Mononuclear cell (primary cell): ENCODE results near the gene PQBP1. TPM values are rescaled to one million over a fixed set of nuclear protein-coding genes. Genes with fewer than 3 reads are reported as not detected.
"Not testable (repeated sequence)": the region's sequence is repeated elsewhere in the genome, so short reads cannot be mapped to it uniquely, and the experiment has no call there.

Source experiments
- H3K27me3 ChIP-seq: 2 replicates; pipeline ENCODE4 v1.6.0; 2011; ENCODE audit warnings: low read length, control low read depth; ENCODE audit not compliant: insufficient read depth
- H3K4me1 ChIP-seq: 2 replicates; pipeline ENCODE4 v1.5.1; 2011; ENCODE audit warnings: mild to moderate bottlenecking, low read length, control low read depth; ENCODE audit not compliant: insufficient read depth
- H3K4me3 ChIP-seq: 2 replicates; pipeline ENCODE4 v1.5.1; 2011; ENCODE audit warnings: mild to moderate bottlenecking, low read length, moderate library complexity
- H3K9me3 ChIP-seq: 2 replicates; pipeline ENCODE4 v1.5.1; 2011; ENCODE audit warnings: low read depth, mild to moderate bottlenecking, control low read depth, low read length
- total RNA-seq: library from RNA; depleted of rRNA; stranded (reverse); fragments of >200 nt; gene quantifications from one replicate; pipeline ENCODE4 v1.2.3, GENCODE V29; 2012

Gene PQBP1, protein sequence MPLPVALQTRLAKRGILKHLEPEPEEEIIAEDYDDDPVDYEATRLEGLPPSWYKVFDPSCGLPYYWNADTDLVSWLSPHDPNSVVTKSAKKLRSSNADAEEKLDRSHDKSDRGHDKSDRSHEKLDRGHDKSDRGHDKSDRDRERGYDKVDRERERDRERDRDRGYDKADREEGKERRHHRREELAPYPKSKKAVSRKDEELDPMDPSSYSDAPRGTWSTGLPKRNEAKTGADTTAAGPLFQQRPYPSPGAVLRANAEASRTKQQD
- 37.6 TPM for total RNA-seq

DNA sequence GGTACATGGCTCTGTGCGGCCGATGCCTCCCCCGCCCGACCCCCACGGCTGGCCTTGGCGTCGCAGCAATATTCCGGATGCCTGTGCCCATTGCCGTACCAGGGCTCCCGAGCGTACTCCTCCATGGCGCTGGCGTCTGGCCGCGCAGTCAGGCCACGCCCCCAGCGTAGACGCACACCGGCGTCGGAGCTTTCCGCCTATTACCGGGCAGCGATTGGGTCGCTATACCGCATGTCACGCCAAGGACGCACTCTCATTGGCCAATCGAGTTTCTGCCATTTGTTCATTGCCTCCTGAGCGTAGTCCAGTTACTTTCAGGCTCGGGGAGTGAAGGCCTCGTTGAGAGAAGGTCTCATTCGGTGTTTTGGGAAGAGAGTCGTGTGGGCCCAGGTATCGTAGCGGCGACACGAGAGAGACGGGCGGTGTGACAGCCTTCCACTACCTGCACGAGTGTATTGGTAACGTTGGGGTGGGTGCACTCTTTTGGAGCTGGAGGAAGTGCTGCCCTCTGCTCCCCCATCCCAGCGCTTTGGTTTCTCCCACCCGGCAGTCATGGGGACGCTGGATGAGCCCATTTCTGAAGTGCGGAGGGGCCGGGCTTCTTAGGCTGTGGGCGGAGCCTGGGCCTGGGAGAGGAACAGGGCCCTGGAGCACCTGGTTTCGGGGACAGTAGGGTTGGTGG lies at the start of gene PQBP1, which contains the start of gene TIMM17B:
Gene PQBP1, plus strand, starts transcription at position 306 of the 682 bp plus-strand sequence. CDS start 580 bp downstream, outside the sequence.
Gene TIMM17B, minus strand, starts transcription at position 144 of the 682 bp plus-strand sequence. Its CDS starts 19 bp downstream, at position 125.
- Histone ChIP-seq H3K27me3 (no peaks in the 10 kb centered on the region), H3K9me3 (no peaks in the 10 kb centered on the region), H3K4me3 (peak within 1 kb of the TSS; percentile 80), H3K4me1 (peaks cover 26% of the 10 kb centered on the region)

- Histone ChIP-seq H3K9me3 (no peaks in the 10 kb centered on the region), H3K4me1 (no peaks in the 10 kb centered on the region), H3K27me3 (no peaks in the 10 kb centered on the region), H3K4me3 (no peak overlapping the region)
Observed at GRCh38 chrX:48848847-48849246, 48.9 kb upstream of the PQBP1 start.

GRCh38 chrX:48852857-48853256 lies 44.9 kb upstream of the PQBP1 start:
- no peaks in the 10 kb centered on the region for H3K27me3 ChIP-seq
- H3K4me3 ChIP-seq: no peak overlapping the region
- no peaks in the 10 kb centered on the region for H3K4me1 ChIP-seq
- no peaks in the 10 kb centered on the region for H3K9me3 ChIP-seq

DNA sequence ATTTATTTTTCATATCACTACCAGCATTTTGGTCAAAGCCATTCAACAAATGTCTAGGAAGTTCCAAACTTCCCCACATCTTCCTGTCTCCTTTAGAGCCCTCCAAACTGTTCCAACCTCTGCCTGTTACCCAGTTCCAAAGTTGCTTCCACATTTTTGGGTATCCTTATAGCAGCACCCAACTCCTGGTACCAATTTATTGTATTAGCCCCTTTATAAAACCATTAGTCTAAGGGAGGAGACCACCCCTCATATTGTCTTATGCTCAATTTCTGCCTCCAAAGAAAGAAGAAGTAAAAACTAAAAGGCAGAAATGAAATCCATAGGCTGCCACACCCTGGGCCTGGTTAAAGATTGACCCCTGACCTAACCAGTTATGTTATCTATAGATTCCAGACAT lies 44.2 kb upstream of the PQBP1 start:
- H3K4me1 ChIP-seq, H3K4me3 ChIP-seq, H3K27me3 ChIP-seq: not testable (repeated sequence)

GRCh38 chrX:48854121-48854804 lies 43.5 kb upstream of the PQBP1 start:
- not testable (repeated sequence) for H3K9me3 ChIP-seq, H3K27me3 ChIP-seq, H3K4me3 ChIP-seq, H3K4me1 ChIP-seq

More for the DNA sequence above, 44.2 kb upstream of the PQBP1 start:
- not testable (repeated sequence) for H3K9me3 ChIP-seq

GRCh38 chrX:48854898-48855297 lies 42.8 kb upstream of the PQBP1 start:
- no peaks in the 10 kb centered on the region for H3K4me1 ChIP-seq
- no peaks in the 10 kb centered on the region for H3K9me3 ChIP-seq
- no peaks in the 10 kb centered on the region for H3K27me3 ChIP-seq
- H3K4me3 ChIP-seq: no peak overlapping the region

- H3K4me3 ChIP-seq: no peak overlapping the region
- no peaks in the 10 kb centered on the region for H3K9me3 ChIP-seq
- H3K4me1 ChIP-seq: no peaks in the 10 kb centered on the region
- H3K27me3 ChIP-seq: no peaks in the 10 kb centered on the region
Observed at GRCh38 chrX:48864210-48864609, 33.5 kb upstream of the PQBP1 start.

DNA sequence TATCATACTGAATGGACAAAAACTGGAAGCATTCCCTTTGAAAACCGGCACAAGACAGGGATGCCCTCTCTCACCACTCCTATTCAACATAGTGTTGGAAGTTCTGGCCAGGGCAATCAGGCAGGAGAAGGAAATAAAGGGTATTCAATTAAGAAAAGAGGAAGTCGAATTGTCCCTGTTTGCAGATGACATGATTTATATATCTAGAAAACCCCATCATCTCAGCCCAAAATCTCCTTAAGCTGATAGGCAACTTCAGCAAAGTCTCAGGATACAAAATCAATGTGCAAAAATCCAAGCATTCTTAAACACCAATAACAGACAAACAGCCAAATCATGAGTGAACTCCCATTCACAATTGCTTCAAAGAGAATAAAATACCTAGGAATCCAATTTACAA lies 25.7 kb upstream of the PQBP1 start:
- H3K4me3 ChIP-seq, H3K9me3 ChIP-seq, H3K4me1 ChIP-seq, H3K27me3 ChIP-seq: not testable (repeated sequence)

DNA sequence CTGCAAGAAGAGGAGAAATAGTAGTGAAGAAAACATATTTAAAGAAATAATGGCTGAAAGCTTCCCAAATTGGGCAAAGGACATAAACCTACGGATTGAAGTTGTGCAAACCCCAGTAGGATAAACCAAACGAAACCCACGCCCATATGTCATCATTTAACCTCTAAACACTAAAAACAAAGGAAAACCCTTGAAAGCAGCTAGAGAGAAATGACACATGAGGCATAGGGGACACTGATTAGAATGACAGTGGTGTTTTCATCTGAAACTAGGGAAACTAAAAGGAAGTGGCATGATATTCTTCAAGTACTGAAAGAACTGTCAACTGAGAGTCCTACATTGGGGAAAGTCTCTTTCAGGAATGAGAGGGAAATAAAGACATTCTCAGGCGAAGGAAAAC lies 20.8 kb upstream of the PQBP1 start:
- H3K4me3 ChIP-seq, H3K27me3 ChIP-seq, H3K9me3 ChIP-seq, H3K4me1 ChIP-seq: not testable (repeated sequence)

DNA sequence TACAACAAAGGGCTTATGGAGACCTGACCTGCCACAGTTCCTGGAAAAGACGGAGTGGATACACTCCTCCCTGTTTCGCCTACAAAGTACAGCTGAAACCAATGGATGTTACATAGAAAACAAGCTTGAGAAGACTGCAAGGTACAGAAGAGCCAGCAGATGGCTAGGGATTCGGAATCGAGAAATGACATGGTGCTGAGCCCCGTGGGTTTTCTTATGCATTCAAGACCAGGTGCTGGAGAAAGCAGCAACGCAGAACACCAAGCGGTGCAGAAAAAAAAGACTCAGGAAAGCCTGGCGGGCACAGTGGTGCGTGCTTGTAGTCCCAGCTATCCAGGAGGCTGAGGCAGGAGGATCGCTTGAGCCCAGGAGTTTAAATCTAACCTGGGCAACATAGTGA lies 14.0 kb upstream of the PQBP1 start:
- no peak overlapping the region for H3K4me3 ChIP-seq
- H3K27me3 ChIP-seq: no peaks in the 10 kb centered on the region
- no peaks in the 10 kb centered on the region for H3K4me1 ChIP-seq
- H3K9me3 ChIP-seq: no peaks in the 10 kb centered on the region

DNA sequence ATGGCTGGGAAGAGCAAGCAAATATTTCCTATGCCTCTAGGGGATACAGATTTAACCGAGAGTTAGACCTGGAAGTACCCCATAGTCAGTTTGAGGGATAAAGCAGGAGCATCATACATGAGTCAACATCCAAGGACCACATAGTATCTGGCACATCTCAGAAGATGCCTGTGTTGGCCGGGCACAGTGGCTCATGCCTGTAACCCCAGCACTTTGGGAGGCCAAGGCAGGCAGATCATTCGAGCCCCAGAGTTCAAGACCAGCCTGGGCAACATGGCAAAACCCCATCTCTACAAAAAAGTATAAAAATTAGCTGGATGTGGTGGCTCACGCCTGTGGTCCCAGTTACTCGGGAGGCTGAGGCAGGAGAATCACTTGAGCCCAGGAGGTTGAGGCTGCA lies 11.1 kb upstream of the PQBP1 start:
- H3K4me1 ChIP-seq, H3K27me3 ChIP-seq, H3K4me3 ChIP-seq, H3K9me3 ChIP-seq: not testable (repeated sequence)

GRCh38 chrX:48890296-48890925 lies 7.3 kb upstream of the PQBP1 start:
- Histone ChIP-seq H3K4me3 (peak overlapping the region; percentile 40), H3K4me1 (peaks cover 14% of the 10 kb centered on the region), H3K27me3 (no peaks in the 10 kb centered on the region), H3K9me3 (no peaks in the 10 kb centered on the region)

DNA sequence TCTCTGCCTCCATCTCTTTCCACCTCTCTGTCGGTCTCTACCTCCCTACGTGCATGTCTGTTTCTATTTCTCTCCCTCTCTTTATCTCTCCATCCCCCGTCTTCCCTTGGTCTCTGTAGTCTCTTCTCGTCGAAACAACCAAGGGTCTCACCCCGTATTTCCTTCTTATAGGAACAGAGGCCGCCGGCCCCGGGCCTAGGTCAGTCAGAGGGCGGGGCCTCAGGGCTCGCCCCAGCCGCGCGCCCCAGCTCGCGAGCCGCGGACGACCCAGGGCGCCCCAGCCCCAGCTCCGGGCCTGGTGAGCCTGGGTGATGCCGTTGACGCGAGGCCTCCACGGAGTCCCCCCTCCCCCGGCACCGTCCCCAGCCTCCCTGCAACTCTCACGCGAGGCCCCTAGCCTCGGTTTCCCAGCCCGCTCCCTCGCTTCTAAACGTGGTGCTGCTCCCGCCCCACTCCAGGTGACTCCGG lies 6.8 kb upstream of the PQBP1 start:
- no peaks in the 10 kb centered on the region for H3K9me3 ChIP-seq
- no peaks in the 10 kb centered on the region for H3K27me3 ChIP-seq
- peak overlapping the region; percentile 40 for H3K4me3 ChIP-seq
- H3K4me1 ChIP-seq: peaks cover 14% of the 10 kb centered on the region

- Histone ChIP-seq H3K4me3 (peak overlapping the region; percentile 40), H3K9me3 (no peaks in the 10 kb centered on the region), H3K27me3 (no peaks in the 10 kb centered on the region), H3K4me1 (peaks cover 21% of the 10 kb centered on the region)
Observed at GRCh38 chrX:48891402-48892288, 6.1 kb upstream of the PQBP1 start.
